ENCODE results near the gene APAF1.

Gene APAF1

GRCh38 chr12:98674841-98675240 lies 29.8 kb downstream of the APAF1 start:
- DNase-seq = no peak

DNA sequence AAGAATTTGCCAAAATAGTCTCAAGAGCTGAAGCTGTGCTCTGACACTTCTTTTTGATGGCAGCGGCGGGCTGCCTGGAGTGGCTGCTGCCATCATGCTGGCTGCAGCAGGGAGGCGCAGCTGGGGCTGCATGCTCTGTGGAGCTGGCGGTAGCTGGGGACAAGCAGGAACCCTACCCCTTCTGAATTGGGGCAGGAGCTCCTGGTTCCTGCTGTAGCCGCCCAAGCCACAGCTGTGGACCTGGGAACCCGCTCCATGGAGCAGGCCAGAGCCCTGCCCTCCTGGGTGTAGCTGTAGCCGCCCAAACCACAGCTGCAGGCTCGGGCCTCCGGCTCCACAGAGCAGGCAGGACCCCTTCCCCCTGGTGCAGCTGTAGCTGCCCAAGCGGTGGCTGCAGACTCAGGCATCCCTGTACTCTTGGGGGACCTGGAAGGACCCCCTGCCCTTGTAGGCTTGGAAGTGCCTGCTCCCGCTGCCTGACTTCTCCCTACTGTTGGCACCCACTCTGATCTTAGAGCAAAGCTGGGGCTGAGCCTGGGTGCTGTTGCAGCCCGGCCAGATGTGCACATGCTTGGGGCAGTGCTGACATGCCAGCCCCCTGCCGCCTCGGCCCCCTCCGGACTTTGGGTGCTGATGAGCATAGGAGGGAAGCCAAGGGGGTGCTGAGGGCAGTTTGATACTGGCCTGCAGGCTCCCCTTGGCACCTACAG lies 33.3 kb downstream of the APAF1 start:
- DNase-seq = no peak

GRCh38 chr12:98678946-98679610 lies 34.0 kb downstream of the APAF1 start:
- DNase-seq = no peak

DNA sequence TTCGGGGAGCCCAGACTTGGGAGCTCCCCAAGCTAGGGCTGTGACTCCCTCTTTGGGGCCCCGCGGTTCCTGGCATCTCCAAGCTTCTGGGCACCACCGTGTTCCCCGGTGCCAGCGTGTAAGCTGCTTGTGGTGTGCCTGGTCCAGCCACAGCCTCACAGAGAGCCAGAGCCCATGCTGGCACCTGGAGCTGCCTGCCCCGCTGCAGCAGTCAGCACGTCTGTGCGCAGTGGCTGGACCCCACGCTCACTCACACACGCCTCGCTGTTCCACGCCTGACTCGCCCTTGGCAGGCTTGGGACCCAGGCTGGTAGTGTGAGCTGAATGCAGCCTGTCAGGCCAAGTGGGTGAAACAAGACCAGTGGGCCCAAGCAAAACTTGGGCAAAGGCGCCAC lies 34.5 kb downstream of the APAF1 start:
- DNase-seq = no peak

DNA sequence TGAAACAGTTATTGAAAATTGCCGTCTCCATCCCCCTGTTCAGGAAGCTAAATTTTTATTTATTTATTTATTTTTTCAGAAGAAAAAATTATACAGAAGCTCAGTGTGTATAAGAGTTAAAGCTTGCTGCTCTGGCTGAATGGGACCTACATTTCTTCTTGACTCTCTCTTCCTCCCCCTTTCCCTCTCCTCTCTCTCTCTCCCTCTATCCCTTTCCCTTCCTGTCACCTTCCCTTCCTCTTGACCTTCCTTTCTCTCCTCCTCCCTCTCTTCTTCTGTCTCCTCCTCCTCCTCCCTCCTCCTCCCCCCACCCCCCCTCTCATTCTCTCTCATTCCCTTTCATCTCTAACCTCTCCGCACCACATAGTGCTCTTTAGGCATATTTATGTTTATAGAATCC lies 39.1 kb downstream of the APAF1 start:
- no peak for DNase-seq

DNA sequence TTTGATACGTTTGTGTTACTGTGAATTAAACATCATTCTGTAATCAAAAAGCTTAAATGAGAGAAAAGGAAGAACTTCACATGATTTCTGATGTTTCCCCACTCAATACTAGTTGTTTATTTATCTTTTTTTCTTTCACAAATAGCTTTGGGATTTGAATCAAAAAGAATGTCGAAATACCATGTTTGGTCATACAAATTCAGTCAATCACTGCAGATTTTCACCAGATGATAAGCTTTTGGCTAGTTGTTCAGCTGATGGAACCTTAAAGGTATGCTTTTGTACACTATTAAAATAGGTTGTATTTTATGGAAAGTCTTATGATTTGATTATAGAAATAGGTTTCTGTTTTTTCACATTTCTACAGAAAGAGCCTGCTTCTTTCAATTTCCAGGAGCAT lies 41.5 kb downstream of the APAF1 start:
- no peak for DNase-seq

DNA sequence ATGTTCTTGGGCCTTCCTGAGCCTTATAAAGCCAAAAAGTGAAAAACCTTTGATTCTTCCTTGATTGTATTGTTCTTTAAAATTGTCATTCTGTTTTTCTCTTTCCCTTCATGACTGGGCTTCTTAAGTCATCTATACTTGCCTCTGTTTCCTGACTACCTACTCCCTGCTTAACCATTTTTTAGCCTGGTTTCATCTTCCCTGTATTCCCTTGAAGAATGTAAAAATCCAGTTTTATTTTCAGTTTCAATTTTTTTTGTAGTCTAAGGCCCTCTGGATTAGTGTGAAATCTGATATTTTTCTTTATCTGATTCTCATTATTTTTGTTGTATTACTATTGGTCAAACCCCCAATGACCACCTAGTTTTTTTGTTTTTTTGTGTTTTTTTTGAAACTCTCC lies 46.3 kb downstream of the APAF1 start:
- DNase-seq = no peak

- no peak for DNase-seq
These were observed 51.1 kb downstream of the APAF1 start for GRCh38 chr12:98696036-98696646.

DNA sequence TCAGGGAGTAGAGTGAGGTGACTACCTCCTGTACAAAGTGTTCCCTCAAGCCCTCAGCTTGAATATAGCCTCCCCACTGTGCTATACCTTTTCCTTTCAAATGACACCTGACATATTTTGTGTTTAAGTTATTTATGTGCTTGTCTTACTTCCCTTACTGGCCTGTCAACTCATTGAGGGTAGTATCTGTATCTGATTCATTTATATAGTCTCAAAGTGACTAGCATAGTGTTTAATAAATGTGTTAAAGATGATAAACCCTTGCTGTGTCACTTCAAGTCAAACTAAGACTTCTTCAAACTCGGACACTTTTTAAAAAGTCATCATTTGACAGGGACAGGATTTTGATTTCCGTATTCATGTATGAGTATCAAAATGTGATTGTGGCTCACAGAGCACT lies 52.1 kb downstream of the APAF1 start:
- no peak for DNase-seq

DNA sequence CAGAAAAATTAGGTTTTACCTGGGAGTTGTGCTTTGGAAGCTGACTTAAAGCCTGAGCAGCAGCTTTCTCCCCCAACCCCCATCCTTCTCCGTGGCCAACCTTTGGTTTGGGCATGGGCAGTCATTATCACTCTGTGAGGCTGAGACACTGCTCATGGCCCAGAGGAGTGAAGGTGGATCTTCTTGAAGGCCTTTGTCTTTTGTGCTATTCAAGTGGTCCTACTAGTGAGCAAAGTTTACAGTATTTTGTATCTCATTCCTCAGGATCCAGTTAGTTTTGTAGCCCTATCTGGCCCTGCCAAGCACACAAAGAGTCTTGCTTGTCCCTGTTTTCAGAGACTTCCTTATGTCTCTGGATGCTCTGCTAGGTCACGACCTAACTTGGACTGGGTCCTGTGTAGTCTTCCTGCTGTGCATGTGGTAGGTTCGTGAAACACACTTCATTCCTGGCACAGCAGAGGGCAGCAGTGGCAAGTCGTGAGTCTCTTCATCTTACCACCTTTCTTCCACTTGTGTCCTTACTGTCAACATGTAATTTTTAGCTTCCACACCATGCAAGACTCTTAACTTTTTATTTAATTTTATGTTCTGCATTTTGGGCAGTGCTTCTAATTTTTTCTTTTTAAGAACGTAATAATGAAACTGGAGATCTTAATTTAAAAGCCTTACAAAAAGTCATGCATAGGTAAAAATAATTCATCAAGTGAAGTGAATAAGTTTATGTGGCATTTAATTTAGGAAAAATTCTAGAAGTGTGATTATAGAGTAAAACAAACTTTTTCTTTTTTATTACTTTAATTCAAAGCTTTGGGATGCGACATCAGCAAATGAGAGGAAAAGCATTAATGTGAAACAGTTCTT lies 53.7 kb downstream of the APAF1 start:
- DNase-seq = peak; percentile 81

- DNase-seq = peak; percentile 89
These were observed 54.5 kb downstream of the APAF1 start for GRCh38 chr12:98699586-98699985.

- peak; percentile 38 for DNase-seq
These were observed 56.1 kb downstream of the APAF1 start for GRCh38 chr12:98701166-98701565.

DNA sequence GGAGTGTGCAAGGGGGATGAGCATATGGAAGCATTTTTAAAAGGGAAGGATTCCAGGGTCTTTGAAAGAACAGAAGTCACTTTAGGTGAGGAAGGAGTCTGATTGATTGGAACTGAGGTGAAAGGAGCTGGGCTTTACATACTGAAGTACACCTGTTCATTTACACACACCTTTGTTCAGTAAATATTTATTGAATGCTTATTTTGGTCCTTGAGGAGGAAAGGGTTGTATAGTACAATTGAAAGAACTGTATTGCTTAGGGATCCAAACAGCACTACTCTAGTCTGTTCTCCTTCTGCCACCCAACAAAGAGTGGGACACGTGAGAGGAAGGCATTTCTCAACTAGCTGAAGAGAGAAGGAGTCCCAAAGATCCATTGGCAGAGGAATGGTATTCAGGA lies 63.9 kb downstream of the APAF1 start:
- DNase-seq = no peak

DNA sequence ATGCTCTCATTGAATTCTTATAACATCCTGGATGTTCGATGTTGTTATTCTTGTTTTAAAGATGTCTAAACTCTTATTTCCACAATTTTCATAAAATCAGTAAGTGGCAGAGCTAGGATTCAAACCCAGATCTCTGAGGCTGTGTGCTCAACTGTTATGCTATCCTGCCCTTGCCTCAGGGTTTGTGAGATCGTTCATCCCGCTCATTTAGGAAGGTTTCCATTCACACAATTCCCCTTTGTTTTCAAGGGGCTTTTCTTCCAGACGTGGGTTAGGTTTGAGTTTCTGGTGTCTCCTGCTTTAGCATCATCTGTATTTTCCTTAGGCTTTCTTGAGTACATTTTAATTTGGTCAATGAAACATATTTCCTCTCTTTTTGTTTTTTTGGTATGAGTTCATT lies 69.3 kb downstream of the APAF1 start:
- DNase-seq = peak; percentile 89

- no peak for DNase-seq
These were observed 74.7 kb downstream of the APAF1 start for GRCh38 chr12:98719515-98720504.

DNA sequence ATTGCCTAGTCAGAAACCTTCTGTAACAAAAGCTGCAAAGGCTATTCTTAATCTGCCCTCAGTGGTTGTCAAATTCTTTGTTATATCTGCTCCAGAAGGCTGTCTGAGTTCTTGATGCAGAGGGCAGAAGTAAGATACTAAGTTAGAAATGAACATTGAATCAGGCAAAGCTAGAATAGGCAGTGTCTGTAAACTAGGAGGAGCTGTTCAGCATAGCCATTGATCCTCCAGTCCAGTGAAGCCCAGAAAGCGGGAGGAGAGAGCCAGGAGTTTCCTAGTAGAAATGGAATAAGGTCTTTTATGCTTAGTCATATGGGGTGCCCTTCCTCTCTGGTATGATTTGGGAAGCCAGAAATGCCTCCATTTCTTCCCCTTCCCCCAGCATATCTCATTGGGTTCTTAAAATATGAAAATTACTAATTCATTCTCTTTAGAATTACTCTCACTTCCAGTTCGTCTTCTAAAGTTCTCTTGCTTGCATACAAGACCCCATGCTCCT lies 76.2 kb downstream of the APAF1 start:
- no peak for DNase-seq

- no peak for DNase-seq
These were observed 79.5 kb downstream of the APAF1 start for GRCh38 chr12:98724384-98725155.

DNA sequence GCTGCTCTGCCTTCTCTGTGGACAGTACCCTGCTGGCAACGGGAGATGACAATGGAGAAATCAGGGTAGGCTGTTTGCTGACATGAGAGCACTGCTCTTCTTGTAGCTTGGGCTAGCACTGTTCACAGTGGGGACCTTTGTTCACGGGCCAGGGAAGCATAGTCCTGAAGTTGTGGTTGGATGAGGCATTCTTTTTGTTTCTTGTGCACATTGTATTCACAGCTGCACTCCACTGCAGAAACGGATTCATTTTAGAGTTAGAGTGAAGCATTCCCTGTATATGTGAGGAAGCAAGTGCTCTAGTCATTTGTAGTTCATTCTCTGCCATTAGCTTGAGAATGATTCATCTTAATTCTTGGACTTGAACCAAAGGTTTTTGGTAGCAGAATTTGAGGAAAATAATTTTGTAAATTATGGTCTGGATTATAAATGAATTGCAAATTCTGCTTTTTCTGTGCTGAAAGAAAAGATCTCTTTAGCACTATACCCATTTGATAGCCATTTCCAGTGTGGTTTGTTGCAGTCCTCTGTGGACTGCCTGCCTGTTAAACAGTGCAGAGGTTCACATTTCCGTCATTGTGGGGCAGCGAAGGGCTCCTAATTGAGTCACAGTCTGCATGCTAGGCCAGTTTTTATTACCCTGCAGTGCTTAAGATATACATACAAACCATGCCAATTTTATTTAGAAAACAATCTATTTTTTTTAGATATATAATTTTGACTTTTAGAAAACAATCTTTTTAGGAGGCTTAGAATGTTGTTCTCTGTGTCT lies 80.6 kb downstream of the APAF1 start:
- DNase-seq = peak; percentile 55

GRCh38 chr12:98727196-98727595 lies 82.1 kb downstream of the APAF1 start:
- no peak for DNase-seq

DNA sequence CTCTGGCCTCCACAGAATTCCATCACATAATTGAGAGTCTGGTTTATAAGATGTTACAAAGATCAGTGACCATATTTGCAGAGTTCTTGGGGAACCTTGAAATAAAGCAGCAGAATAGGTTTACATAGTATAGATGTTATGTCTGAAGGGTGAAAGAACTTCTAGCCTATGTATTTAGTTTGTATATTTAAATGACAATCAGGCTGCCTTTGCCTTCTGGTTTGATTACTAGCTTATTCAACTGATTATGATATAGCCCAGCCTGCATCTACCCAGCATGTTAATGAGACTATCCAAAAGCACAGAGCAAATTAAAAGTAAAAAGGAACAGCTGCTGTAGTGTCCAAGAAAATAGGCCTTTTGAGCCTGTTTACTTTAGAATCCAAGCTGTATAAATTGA lies 85.3 kb downstream of the APAF1 start:
- no peak for DNase-seq
